ENCODE measurements around the gene SPG7.

The SPG7 gene

DNA sequence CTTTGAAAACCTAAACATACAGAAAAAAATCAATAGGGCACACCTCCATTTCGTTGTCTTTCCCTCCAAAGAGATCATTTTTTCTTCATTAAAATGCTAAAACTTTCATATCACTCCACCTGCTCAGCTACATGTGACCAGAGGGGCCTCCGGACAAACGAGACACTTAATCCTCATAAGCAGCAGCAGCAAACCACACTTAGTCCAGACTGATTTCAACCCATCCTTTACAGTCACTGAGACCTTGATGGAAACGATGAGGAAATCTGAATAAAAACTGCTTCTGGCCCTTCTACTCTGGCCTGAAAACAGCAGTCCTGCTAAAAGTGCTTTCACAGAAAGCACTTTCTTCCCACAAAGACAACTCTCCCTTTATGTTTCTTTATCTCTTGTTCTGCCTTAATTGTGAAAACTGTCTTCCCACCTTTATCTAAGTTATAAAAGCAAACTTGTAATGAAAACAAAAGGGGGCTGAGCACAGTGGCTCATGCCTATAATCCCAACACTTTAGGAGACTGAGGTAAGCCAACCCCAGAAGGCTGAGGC is 22.4 kb upstream of the SPG7 start:
- no peak for DNase-seq

DNA sequence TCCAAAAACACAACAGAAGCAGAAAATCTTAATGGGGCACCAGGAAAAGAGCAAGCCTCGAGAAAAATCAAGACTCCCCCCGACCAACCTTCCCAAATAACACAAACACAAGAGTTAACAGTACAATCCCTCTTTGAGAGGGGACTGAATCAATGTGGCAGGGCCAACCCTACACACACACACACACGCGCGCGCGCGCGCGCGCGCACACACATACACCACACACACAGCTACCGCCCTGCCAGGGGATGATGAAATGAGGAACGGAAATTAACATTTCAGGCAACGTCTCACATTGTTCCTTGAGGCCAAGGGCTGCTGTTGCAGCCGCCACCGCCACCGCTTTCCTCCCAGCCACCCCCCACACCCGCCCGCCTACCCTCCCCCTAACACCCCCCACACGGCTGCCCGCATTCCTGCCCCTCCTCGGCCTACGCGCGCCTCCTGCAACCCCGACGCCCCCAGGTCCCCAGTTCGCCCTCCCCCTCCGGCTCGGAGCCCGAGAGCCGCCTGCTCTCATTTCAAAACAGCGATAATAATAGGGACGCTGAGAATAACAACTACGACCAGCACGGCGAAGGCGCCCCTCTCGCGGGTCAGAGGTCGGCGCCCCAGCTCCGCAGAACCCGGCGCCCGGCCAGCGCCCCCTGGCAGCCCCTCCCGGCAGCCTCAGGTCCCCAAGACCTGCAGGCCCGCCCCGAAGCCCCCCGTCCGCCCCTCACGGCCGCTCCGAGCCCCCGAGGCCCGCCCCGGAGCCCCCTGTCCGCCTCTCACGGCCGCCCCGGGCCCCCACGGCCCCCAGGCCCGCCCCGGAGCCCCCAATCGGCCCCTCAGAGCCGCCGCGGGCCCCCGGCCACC is 18.9 kb upstream of the SPG7 start:
- peak; percentile 87 to 94 for DNase-seq

DNA sequence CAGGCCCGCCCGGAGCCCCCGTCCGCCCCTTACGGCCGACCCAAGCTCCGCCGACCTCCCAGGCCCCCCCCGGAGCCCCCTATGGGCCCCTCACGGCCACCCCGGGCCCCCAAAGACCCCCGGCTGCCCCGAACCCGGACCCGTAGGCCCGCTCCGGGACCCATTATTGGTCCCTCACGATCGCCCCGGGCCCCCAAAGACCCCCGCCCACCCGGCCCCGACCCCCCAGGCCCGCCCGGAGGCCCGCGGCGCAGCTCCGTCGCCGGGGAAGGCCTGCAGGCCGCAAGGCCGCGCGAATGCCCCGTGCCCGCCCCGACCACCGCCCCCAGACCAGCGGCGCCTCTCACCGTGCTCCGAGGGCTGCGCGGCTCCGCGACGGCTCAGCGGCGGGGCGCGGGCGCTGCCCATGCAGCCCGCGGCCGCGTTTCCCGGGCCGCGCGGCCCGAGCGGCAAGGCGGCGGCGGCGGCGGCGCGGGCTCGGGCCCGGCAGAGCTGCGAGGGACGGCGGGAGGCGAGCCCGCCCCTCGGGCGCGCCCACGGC is 18.2 kb upstream of the SPG7 start:
- no peak for DNase-seq

DNA sequence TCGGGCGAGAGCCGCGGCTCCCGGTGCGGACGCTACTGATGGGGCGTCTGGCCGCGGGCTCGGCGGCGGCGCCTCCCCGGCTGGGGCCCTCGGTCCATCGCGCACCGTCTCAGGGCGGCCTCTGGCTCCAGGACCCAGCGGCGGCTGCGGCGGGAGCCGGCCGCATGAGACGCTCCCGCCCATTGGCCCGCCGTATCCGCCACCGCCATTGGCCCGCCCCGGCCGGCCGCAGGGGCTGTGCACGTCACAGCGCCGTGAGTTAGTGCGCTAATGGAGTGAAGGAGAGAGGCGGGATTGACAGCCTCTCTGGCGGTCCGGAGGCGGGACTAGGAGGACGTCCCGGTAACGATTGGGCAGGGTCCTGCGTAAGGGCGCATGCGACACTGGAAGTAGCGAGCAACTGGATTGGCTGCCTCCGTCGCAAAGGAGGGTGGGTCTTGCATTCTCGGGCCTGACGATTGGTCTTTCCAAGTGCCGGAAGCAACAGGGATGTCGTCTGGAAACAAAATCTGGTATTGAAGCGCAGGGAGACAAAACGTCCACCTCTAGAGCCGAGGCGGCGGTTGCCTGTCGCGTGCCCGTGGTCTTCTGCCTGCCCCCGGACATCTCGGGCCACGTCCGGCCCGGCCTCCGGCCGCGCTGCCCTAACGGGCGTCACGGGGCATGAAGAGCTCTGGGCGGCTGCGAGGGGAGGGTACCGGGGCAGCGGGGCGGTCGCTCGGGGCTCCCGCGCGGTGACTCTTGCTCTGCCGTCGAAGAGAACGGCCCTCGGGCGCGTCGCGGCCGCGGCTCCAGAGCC is 17.6 kb upstream of the SPG7 start, which contains the start of gene ANKRD11:
ANKRD11 (minus strand) TSS at position 123 of the 799 bp plus-strand sequence. CDS start 173,542 bp downstream, outside the sequence.
- peak; percentile 97 to 99 for DNase-seq

DNA sequence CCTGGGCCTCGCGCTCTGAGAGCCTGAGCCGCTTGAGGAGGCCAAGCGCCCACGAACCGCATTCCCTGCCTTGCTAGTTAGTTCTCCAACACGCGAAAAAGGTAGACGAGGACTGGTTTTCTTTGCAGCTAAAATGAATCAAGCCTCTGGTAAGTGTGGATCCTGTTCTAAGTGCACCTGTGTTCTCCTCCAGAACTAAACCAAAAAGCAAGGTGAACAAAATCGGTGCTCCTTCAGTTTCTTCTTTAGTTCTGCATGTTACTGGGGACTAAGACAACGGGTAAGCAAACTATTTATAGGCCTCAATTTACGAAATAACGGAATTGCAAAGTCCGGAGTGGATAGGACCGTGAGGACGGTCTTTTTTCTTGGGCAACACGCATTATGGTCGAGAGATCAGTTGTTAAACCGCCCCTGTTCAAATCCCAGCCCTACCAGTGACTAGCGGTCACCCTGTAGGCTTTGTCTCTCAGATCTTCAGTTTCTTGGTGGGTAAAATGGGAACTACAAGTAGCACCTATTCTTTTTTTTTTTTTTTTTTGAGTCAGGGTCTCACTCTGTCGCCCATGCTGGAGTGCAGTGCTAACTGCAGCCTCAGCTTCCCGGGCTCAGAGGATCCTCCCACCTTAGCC is 16.8 kb upstream of the SPG7 start:
- DNase-seq = no peak

DNA sequence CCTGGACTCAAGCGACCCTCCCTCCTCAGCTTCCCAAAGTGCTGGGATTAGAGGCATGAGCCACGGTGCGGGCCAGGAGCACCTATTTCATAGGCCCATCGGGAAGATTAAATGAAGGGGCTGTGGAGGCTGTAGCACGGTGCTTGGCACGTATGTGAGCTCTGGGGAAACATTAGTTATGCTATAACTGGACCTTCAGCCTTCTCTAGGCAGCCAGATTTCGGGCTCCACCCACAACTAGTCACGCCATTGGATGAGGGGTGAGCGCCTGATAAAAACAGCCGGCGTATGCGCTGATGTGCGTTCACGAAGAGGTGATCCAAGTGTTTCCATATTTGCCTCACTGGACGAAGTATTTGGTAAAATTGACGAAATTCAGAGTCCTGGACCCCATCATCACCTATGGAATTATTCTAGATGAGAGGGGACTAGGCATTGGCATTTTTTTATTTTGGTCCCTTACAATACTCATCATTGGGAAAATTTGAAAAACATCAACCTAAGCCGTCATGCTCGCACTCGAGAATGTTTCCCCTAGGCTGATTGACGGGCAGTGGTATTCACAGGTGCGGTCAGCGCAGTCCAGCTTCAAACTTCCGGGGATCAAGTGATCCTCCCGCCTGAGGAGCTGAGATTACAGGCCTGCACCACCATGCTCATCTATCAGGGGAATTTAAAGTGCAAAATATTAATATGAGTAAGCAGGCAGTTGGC is 16.1 kb upstream of the SPG7 start:
- no peak for DNase-seq

GRCh38 chr16:89493776-89494175 is 14.4 kb upstream of the SPG7 start:
- no peak for DNase-seq

DNA sequence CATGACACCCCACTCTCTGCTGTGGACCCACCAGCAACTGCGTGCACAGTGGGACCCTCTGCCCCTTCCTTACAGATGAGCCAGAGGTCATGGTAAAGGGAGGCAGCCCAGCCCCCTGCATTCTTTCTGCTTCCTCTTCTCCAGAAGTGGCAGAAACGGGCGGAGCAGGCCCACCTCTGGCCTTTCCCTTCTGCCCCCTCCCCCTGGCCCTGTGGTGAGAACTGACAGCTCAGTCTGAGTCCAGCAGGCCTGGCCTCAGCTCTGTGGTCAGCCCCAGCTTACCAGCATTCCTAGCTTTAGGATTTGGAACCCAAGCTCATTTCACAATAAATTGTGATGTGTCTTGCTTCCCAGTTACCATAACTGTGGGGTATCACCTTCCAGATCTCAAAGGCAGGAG is 13.1 kb upstream of the SPG7 start:
- no peak for DNase-seq

DNA sequence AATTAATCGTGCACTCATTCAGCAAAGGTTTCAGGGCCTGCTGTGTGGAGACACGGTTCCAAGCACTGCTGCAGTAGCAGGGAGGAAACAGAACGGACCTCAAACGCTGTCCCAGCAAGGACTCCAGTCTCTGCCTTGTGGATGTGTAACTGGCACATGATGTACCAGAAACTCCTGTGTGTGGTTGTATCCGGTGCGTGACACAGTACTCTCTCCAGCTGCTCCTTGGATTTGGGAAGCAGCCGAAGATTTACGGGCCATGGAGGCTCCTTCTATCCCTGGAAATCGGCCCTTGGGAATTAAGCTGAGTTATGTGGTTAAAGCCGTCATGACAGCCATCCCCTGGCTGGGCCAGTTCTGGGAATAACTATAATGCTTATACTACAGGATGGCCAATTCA is 9.4 kb upstream of the SPG7 start:
- no peak for DNase-seq

DNA sequence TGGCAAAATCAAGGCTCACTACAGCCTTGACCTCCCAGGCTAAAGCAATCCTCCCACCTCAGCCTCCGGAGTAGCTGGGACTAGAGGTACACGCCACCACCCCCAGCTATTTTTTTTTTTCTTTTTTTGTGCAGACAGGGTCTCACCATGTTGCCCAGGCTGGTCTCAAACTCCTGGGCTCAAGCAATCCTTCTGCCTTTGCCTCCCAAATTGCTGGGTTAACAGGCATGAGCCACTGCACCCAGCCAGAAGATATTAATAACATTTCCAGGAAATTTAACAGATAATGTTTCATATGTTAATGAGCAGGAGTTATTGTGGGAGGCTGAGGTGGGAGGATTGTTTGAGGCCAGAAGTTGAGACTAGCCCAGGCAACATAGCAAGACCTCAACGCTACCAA is 8.4 kb upstream of the SPG7 start:
- no peak for DNase-seq

DNA sequence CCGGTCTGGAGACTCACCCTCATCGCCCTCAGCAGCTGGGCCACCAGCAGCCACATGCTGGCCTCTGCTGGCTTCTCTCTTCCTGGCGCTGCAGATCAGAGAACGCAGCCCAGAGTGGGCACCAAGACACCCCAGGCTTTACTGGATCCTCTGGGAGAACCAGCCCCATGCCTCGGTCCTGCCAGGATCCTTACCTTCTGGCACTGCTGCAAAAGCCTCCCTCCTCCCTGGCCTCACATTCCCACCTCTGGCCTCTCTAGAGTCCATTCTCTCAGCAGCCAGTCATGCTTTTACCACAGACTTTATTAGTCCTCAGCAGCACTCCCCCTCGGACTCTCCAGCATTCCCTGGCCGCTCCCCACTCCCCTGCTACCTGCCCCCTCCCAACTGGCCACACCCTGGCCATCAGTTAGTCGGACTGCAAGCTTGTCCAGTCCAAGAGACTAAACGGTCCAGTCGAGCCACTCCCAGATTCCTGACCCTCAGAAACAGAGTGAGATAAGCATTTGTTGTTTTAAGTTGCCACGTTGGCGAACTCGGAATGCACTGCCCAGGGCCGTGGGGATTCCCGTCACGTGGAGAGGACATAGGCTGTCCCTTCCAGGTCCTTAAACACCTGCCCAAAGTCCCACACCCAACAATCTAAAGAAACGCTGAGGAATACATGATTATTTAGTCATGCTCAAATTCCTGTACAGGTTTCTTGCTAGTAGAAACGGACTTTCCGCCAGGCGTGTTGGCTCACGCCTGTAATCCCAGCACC is 5.9 kb upstream of the SPG7 start:
- DNase-seq = no peak

DNA sequence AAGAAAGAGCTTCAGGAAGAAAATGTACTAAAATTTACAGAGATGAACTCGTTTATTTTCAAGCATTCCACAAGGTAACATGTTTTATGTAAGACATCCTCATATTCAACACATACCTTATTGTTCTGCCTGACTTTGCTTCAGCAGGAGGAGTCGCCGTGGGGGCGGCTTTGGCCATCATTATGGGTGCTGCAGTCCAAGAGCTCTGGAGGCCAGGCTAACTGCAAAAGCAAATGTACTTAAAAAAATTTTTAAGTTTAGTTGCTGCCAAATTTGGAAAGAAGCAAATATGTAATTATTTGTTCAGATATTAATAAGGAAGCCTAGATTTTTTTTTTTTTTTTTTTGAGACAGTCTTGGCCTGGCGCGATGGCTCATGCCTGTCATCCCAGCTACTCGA is 4.1 kb upstream of the SPG7 start:
- no peak for DNase-seq

GRCh38 chr16:89505204-89506112 is 2.7 kb upstream of the SPG7 start:
- DNase-seq = peak; percentile 87 to 90

GRCh38 chr16:89506113-89506504 is 2.1 kb upstream of the SPG7 start:
- no peak for DNase-seq

- DNase-seq = peak; percentile 9 to 20
Measured at GRCh38 chr16:89506791-89507191, 1.4 kb upstream of the SPG7 start.

- DNase-seq = peak in 1 of 2 donors; percentile 11
Measured at GRCh38 chr16:89507214-89507833, 879 bp upstream of the SPG7 start.

DNA sequence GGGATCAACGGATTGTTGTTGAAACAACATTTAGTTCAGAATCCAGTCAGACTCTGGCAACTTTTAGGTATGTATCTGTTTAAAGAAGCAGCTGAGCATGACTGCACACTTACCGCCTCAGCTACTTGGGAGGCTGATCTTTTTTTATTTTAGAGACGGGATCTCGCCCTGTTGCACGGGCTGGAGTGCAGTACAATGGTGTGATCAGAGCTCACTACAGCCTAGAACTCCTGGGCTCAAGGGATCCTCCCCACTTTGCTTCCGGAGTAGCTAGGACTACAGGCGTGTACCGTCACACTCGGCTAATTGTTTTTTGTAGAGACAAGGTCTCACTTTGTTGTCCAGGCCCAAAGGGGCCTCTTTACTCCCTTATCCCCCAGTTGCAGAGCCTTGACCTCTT is 2.3 kb downstream of the SPG7 start:
- DNase-seq = no peak

DNA sequence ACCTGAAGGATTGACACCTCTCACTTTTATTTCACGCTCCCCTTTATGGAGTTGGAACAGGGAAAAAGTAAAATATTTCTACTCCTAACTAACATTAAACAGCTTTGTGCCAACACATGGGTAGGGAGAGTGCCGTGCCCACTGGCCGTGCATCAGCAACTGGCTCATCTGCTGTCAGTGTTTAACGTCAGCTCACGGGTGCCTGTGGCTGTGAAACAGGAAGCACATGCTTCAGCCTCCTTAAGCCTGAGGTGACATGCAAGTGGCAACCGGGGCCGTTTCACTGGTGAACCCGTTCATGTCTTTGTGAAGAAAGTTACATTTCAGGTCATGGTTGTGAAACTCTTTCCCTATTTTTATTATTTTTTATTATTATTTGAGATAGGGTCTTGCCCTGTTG is 3.2 kb downstream of the SPG7 start:
- DNase-seq = no peak

- no peak for DNase-seq
Measured at GRCh38 chr16:89512453-89512852, 4.2 kb downstream of the SPG7 start.

GRCh38 chr16:89517128-89517527 is 8.9 kb downstream of the SPG7 start:
- no peak for DNase-seq
